B cell (primary cell): Measurements from ENCODE around the gene HMCN1. TPM values are rescaled to one million over a fixed set of nuclear protein-coding genes. Genes with fewer than 3 reads are reported as not detected.

Source experiments
- ATAC-seq: fragments of 200-7000 bp; cut with Tn5 transposase; one replicate; pipeline ENCODE4 v1.10.0; 2021; ENCODE audit warnings: low read depth, mild to moderate bottlenecking, moderate number of reproducible peaks, moderate library complexity
- CTCF ChIA-PET: fragments of 350-600 bp; sonication (Branson Sonifier 250); formaldehyde crosslinking; loops from one replicate; lab custom pipeline; 2021; ENCODE audit warnings: antibody characterized with exemption, inconsistent platforms; lab: Charles Lee
- POLR2A ChIA-PET: fragments of 350-600 bp; sonication (Branson Sonifier 250); formaldehyde crosslinking; loops from one replicate; lab custom pipeline; 2021; ENCODE audit warnings: antibody characterized with exemption; lab: Charles Lee
- DNase-seq: peaks from one replicate; pipeline ENCODE4 v3.0.0; 2013
- H2AFZ ChIP-seq: 2 replicates; pipeline ENCODE4 v1.6.1; 2012; ENCODE audit warnings: mild to moderate bottlenecking, low read depth, low read length; ENCODE audit not compliant: insufficient read depth, poor library complexity, severe bottlenecking
- H3K27ac ChIP-seq, 2 donors: 1 replicate in 1 of 2; 2 replicates in 1 of 2; pipeline ENCODE4 v1.5.1; 2012 to 2013; ENCODE audit warnings: low read length in 2 of 2, mild to moderate bottlenecking in 2 of 2, moderate library complexity in 1 of 2
- H3K27me3 ChIP-seq, 4 experiments: fragments of 200-600 bp in 1 of 4; sonication (generic) in 1 of 4; replicated peaks in 1 of 4; 1 replicate in 2 of 4; 2 replicates in 2 of 4; pipeline versions ENCODE4 v1.6.1 to v1.7.0; 2013 to 2016; ENCODE audit warnings: low read length in 3 of 4, mild to moderate bottlenecking in 2 of 4, mixed read lengths in 1 of 4, moderate library complexity in 1 of 4; ENCODE audit not compliant: insufficient read depth in 4 of 4, control insufficient read depth in 3 of 4; ENCODE audit errors: control extremely low read depth in 1 of 4
- H3K36me3 ChIP-seq, 2 experiments: replicated peaks in 1 of 2; 1 replicate in 1 of 2; 2 replicates in 1 of 2; pipeline versions ENCODE4 v1.6.1 to v1.7.1; 2013; ENCODE audit warnings: low read length in 1 of 2; ENCODE audit not compliant: insufficient read depth in 2 of 2, control insufficient read depth in 1 of 2; ENCODE audit errors: control extremely low read depth in 1 of 2, extremely low read depth in 1 of 2
- H3K4me1 ChIP-seq, 2 donors: fragments of 200-600 bp in 1 of 2; sonication (generic) in 1 of 2; 1 replicate in 1 of 2; 2 replicates in 1 of 2; pipeline versions ENCODE4 v1.5.1 to v1.6.1; 2013 to 2017; ENCODE audit warnings: low read length in 2 of 2; ENCODE audit not compliant: control insufficient read depth in 2 of 2, insufficient read depth in 2 of 2
- H3K4me2 ChIP-seq: replicated peaks from 2 replicates; pipeline ENCODE3; 2012; ENCODE audit warnings: mild to moderate bottlenecking, low read depth, low read length; ENCODE audit not compliant: poor library complexity, severe bottlenecking
- H3K4me3 ChIP-seq, 5 experiments: fragments of 200-600 bp in 1 of 5; sonication (generic) in 1 of 5; 1 replicate in 3 of 5; 2 replicates in 2 of 5; pipeline versions ENCODE4 v1.5.1 to v1.7.0; 2011 to 2016; ENCODE audit warnings: low read length in 4 of 5, mild to moderate bottlenecking in 4 of 5, low read depth in 2 of 5, control low read depth in 1 of 5, moderate library complexity in 1 of 5; ENCODE audit not compliant: insufficient read depth in 1 of 5; ENCODE audit errors: control extremely low read depth in 1 of 5, extremely low read depth in 1 of 5
- H3K79me2 ChIP-seq: fragments of 200-600 bp; sonication (generic); one replicate; pipeline ENCODE4 v1.6.0; 2016; ENCODE audit warnings: low read length; ENCODE audit not compliant: control insufficient read depth, insufficient read depth
- H3K9ac ChIP-seq: fragments of 200-600 bp; sonication (generic); 2 replicates; pipeline ENCODE4 v1.6.1; 2017; ENCODE audit warnings: mild to moderate bottlenecking, low read length, moderate library complexity
- H3K9me3 ChIP-seq, 3 donors: one replicate each; pipeline versions ENCODE4 v1.6.1 to v1.7.1; 2013; ENCODE audit warnings: low read length in 2 of 3; ENCODE audit not compliant: control insufficient read depth in 2 of 3, insufficient read depth in 1 of 3; ENCODE audit errors: control extremely low read depth in 1 of 3
- H4K20me1 ChIP-seq: 2 replicates; pipeline ENCODE4 v1.6.0; 2012; ENCODE audit warnings: mild to moderate bottlenecking, low read length; ENCODE audit not compliant: insufficient read depth, control insufficient read depth, poor library complexity, severe bottlenecking
- H3K27ac Mint-ChIP-seq: one replicate; pipeline ENCODE4 v1.8.0; 2021; ENCODE audit warnings: mixed read lengths
- H3K27me3 Mint-ChIP-seq: one replicate; pipeline ENCODE4 v1.8.0; 2021; ENCODE audit warnings: mixed read lengths
- H3K4me1 Mint-ChIP-seq: one replicate; pipeline ENCODE4 v1.8.0; 2021; ENCODE audit warnings: mixed read lengths
- H3K4me3 Mint-ChIP-seq: one replicate; pipeline ENCODE4 v1.8.0; 2021; ENCODE audit warnings: mixed read lengths
- H3K9me3 Mint-ChIP-seq: one replicate; pipeline ENCODE4 v1.8.0; 2022; ENCODE audit warnings: mixed read lengths; ENCODE audit not compliant: insufficient read depth
- EZH2 ChIP-seq: IDR thresholded peaks from 2 replicates; pipeline ENCODE4 v1.6.1; 2012; ENCODE audit warnings: borderline replicate concordance, low read depth, mild to moderate bottlenecking, moderate library complexity, low read length; ENCODE audit not compliant: insufficient read depth, poor library complexity, severe bottlenecking
- WGBS: methylation state at CpG from one replicate; pipeline ENCODE4 v1.1.5; 2013; ENCODE audit warnings: missing lambda C conversion rate; ENCODE audit not compliant: insufficient coverage; 5-methylcytosine and 5-hydroxymethylcytosine counted together
- intact Hi-C: fragments of 100-400 bp; cut with micrococcal nuclease; formaldehyde crosslinking; loops from one replicate; pipeline ENCODE4 v1.10.0; 2022
- polyA plus RNA-seq: library from polyadenylated mRNA; depleted of rRNA; stranded (reverse); fragments of >200 nt; gene quantifications from 2 replicates; pipeline ENCODE4 v1.2.3, GENCODE V29; 2012
- total RNA-seq, 2 donors: library from RNA; stranded (reverse); fragments of 120-200 nt in 1 of 2; gene quantifications; 1 replicate in 1 of 2; 2 replicates in 1 of 2; pipeline versions ENCODE4 v1.2.3 to v1.2.4, GENCODE V29; 2013 to 2022
- TF ChIP-seq, protein P1 (sequence below): fragments of 200-600 bp; IDR thresholded peaks from one replicate; pipeline ENCODE4 v1.8.0; 2022; ENCODE audit warnings: antibody characterized with exemption, mild to moderate bottlenecking

The HMCN1 gene
- total and polyA plus RNA-seq, 2 donors (not counting 1 experiment from before 2014, with no cell fraction given) = not detected

DNA sequence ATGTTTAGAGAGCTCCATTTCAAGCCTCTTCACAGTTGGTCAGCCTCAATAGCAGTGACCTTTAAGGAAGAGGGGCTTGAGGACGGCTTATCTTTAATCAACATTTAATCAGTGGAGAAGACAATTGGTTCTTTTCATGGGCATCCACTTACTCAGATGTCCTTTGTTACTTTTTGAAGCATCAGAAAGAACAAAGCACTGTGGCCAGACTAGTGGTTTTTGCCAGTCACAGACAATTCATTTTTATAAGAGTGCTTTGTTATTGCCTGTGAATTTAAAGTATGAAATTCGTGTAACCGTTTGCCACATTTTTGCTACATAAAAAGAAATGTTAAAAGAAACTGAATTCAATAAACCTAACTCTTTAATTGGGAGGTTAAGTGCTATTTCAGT is 418.0 kb downstream of the HMCN1 start:
- Histone ChIP-seq H3K27ac (no peak overlapping the region), H3K4me3 (no peak overlapping the region), H3K4me2 (no peak overlapping the region), H3K4me1 (no peaks in the 10 kb centered on the region), H3K9ac (no peak overlapping the region), H4K20me1 (no peaks in the 10 kb centered on the region), H3K9me3 (no peaks in the 10 kb centered on the region), H2AFZ (no peak overlapping the region), H3K79me2 (no peaks in the 10 kb centered on the region), H3K27me3 (no peaks in the 10 kb centered on the region), H3K36me3 (no peaks in the 10 kb centered on the region)
- Mint-ChIP-seq H3K27me3 (peaks cover 8% of the 10 kb centered on the region), H3K4me1 (no peaks in the 10 kb centered on the region), H3K4me3 (no peak overlapping the region), H3K27ac (no peak overlapping the region), H3K9me3 (no peaks in the 10 kb centered on the region)
- WGBS = no CpG with 5 or more reads among the region's 3 CpGs
- intact Hi-C loops = no loop called here
- ChIA-PET CTCF (no interaction called here), POLR2A (no interaction called here)
- DNase-seq (no peak), ATAC-seq (no peak)
- no peak for TF ChIP-seq EZH2
- TF ChIP-seq, protein P1, sequence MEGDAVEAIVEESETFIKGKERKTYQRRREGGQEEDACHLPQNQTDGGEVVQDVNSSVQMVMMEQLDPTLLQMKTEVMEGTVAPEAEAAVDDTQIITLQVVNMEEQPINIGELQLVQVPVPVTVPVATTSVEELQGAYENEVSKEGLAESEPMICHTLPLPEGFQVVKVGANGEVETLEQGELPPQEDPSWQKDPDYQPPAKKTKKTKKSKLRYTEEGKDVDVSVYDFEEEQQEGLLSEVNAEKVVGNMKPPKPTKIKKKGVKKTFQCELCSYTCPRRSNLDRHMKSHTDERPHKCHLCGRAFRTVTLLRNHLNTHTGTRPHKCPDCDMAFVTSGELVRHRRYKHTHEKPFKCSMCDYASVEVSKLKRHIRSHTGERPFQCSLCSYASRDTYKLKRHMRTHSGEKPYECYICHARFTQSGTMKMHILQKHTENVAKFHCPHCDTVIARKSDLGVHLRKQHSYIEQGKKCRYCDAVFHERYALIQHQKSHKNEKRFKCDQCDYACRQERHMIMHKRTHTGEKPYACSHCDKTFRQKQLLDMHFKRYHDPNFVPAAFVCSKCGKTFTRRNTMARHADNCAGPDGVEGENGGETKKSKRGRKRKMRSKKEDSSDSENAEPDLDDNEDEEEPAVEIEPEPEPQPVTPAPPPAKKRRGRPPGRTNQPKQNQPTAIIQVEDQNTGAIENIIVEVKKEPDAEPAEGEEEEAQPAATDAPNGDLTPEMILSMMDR = no peak

GRCh38 chr1:186152620-186153239 is 418.5 kb downstream of the HMCN1 start:
- Histone ChIP-seq H3K79me2 (no peaks in the 10 kb centered on the region), H2AFZ (no peak overlapping the region), H3K4me1 (no peaks in the 10 kb centered on the region), H3K36me3 (no peaks in the 10 kb centered on the region), H3K9ac (no peak overlapping the region), H3K9me3 (no peaks in the 10 kb centered on the region), H3K27ac (no peak overlapping the region), H4K20me1 (no peaks in the 10 kb centered on the region), H3K4me3 (no peak overlapping the region), H3K27me3 (no peaks in the 10 kb centered on the region), H3K4me2 (no peak overlapping the region)
- no peak for ATAC-seq
- WGBS = 76% methylated on average over 2 of the region's 5 CpGs
- Mint-ChIP-seq H3K4me1 (no peaks in the 10 kb centered on the region), H3K27me3 (peaks cover 8% of the 10 kb centered on the region), H3K27ac (no peak overlapping the region), H3K9me3 (no peaks in the 10 kb centered on the region), H3K4me3 (no peak overlapping the region)
- ChIA-PET CTCF (no interaction called here), POLR2A (no interaction called here)
- TF ChIP-seq EZH2 = no peak
- TF ChIP-seq, protein P1 = no peak
- intact Hi-C loops = no loop called here
- no peak for DNase-seq
